Measurements from ENCODE around the gene AGBL2.
A peak's percentile ranks its signal among the peaks of the same experiment; 100 is the strongest.
"Not testable (repeated sequence)": the region's sequence is repeated elsewhere in the genome, so short reads cannot be mapped to it uniquely, and the experiment has no call there.

The AGBL2 gene, protein sequence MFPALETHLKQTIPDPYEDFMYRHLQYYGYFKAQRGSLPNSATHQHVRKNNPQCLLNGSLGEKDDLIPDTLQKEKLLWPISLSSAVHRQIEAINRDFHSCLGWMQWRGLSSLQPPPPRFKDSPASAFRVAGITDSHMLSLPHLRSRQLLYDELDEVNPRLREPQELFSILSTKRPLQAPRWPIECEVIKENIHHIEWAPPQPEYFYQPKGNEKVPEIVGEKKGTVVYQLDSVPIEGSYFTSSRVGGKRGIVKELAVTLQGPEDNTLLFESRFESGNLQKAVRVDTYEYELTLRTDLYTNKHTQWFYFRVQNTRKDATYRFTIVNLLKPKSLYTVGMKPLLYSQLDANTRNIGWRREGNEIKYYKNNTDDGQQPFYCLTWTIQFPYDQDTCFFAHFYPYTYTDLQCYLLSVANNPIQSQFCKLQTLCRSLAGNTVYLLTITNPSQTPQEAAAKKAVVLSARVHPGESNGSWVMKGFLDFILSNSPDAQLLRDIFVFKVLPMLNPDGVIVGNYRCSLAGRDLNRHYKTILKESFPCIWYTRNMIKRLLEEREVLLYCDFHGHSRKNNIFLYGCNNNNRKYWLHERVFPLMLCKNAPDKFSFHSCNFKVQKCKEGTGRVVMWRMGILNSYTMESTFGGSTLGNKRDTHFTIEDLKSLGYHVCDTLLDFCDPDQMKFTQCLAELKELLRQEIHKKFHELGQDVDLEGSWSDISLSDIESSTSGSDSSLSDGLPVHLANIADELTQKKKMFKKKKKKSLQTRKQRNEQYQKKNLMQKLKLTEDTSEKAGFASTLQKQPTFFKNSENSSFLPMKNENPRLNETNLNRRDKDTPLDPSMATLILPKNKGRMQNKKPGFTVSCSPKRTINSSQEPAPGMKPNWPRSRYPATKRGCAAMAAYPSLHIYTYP

DNA sequence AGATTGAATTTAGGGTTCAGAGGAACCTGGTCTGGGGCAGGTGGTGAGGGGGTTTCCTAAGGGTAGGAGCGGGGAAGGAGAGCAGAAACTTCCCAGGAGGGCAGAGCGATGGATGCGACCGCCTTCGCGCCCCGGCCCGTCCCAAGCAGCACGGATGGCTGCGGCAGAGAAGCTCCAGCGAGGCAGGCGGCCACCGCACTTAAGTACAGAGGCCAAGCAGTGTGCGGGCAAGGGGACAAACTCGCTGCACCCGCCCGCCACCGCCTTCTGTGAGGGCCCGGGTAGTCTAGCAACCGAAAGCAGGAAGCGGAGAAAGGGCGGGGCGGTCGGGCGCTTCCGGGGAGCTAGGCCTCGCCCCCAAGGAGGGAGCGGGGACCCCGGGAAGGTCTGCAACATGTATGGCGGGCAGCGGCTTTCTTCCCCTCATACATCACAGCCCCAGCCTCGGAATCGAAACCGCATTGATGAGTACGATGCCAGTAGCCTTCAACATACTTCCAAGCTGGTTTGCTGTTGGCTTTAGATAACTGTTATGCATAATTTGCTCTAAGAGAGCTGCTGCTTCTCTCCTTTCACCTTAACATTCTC lies at the start of gene AGBL2:
Gene AGBL2, minus strand, starts transcription at position 288 of the 588 bp plus-strand sequence. CDS start 719 bp downstream, outside the sequence.
- DNase-seq (ENCODE audit: low spot score): peak; percentile 52

DNA sequence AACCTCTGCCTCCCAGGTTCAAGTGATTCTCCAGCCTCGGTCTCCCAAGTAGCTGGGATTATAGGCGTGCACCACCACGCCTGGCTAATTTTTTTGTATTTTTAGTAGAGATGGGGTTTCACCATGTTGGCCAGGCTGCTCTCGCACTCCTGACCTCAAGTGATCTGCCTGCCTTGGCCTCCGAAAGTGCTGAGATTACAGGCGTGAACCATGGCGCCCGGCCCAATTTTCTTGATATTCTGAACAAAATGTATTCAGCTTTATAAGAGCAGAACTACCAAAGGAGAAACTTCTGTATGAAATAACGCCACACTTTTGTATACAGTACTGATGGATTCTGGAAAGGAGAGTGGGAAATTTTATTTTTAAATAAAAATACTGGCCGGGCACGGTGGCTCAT lies 44.1 kb upstream of the AGBL2 start:
- DNase-seq (ENCODE audit: low spot score): not testable (repeated sequence)

DNA sequence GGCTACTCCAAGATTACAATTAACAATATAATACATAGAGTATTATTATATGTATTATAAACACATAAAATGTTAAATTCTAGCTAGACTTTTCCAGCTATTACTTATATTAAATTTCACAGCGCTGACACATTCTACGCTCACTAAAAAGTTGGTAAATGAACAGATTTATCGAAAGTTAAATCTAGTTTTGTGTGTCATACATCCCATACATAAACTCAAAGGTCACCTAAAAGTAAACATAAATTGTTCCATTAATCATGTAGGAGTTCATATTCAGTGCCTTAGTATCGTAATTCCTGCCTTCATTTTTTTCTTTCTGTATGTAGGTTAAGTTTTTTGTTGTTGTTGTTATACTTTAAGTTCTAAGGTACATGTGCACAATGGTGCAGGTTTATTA lies 41.0 kb upstream of the AGBL2 start:
- no peak for DNase-seq (ENCODE audit: low spot score)

DNA sequence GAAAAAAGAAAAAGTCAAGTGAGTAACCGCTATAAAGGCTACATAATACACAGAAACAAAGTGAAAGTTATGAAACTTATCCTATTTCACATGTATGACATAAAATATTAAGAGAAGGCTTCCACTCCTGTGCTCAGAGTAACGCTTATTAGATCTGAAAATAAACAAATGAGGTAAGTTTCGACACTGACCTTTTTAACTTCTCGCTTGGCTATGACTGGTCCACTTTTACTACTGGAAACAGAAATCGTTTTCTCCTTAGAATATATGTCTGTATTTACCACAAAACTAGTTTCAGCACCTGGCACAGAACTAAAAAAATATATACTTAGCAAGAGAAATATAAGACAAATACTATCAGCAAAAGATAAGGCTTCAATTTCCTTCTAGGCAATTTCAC lies 35.6 kb upstream of the AGBL2 start:
- DNase-seq (ENCODE audit: low spot score): no peak

DNA sequence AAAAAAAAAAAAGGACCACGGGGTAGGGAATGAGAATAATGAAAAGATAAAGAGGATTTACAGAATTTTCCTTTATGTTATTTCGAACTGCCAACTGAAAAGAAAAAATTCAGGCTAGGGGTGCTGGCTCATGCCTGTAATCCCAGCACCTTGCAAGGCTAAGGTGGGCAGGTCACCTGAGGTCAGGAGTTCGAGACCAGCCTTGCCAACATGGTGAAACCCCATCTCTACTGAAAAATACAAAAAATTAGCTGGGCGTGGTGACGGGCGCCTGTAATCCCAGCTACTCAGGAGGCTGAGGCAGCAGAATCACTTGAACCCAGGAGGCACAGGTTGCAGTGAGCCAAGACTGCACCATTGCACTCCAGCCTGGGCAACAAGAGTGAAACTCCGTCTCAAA lies 27.3 kb upstream of the AGBL2 start:
- not testable (repeated sequence) for DNase-seq (ENCODE audit: low spot score)

DNA sequence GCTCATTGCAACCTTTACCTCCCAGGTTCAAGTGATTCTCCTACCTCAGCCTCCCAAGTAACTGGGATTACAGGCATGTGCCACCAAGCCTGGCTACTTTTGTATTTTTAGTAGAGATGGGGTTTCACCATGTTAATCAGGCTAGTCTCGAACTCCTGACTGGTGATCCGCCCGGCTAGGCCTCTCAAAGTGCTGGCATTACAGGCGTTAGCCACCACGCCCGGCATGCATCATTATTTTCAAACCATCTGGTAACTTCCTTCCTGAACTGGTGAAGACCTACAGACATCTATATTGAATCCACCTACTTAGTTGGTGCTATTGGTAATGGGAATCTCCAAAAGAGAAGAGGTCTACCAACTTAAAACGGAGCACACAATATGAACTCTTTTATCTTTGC lies 22.6 kb upstream of the AGBL2 start:
- not testable (repeated sequence) for DNase-seq (ENCODE audit: low spot score)

DNA sequence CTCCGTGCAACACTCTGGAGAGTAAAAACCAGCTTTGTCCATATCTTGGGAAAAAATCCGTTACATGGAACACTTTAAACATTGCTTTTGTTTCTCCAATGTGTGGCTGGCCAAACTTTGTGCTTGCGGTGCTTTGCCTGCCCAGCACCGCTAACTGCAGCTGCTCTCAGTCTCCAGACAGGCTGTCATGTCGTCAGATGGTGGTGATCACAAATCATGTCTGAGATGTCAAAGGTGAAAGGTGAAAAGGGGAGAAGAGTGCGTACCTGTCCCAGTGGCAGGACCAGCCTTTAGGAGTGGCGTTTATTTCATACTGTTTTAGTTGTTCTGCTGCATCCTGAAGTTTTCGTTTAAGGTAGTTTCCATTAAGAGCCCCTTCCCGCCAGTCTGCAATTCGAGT lies 17.1 kb upstream of the AGBL2 start:
- DNase-seq (ENCODE audit: low spot score): no peak

DNA sequence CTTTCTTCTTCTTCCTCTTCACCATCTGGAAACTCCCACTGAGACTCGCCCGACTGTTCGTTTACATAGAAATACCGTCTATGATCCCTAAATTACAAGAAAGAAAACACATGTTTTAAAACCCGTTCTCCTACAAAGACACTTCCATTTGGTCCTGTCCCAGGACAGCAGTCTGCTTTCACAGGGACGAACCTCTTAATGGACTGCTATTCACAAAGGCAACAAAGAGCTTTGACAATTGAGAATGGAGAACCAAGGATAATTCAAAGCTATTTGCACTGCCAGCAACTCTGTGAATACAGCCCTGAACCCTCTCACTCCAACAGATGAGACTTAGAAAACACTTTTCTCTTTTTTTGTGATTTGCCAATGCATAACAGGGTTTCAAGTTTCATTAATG lies 16.3 kb upstream of the AGBL2 start:
- no peak for DNase-seq (ENCODE audit: low spot score)

DNA sequence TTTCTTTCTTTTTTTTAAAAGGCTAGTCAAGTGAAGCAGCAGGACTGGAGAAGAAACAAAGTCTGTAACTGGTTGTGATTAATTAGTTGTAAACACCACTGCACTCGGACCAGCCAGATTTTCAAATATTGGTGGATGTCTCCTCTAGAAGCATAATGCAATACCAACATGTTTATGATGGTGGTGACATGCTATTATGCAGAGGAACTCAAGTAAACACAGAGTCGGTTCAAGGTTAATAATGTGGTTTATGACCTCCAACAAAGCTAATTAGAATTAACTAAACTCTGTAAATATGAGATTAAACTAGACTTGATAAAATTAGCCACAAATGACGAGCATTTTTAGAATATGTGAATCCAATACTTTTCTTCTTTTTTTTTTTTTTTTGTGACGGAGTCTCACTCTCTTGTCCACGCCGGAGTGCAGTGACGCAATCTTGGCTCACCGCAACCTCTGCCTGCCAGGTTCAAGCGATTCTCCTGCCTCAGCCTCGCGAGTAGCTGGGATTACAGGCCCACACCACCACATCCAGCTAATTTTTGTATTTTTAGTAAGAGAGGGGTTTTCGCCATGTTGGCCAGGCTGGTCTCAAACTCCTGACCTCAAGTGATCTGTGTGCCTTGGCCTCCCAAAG lies 11.8 kb upstream of the AGBL2 start:
- no peak for DNase-seq (ENCODE audit: low spot score)

DNA sequence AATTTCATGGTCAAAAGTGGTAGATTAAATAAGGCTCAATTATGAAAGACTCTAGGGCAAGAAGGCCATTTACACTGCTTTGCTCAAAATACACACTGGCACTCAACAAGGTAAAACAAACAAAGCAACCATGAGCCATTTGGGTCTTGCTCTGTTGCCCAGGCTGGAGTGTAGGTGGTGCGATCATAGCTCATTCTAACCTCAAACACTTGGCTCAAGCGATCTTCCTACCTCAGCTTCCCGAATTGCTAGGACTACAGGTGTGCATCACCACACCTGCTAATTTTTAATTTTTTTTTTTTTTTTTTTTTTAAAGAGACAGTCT lies 10.9 kb upstream of the AGBL2 start:
- DNase-seq (ENCODE audit: low spot score): no peak

DNA sequence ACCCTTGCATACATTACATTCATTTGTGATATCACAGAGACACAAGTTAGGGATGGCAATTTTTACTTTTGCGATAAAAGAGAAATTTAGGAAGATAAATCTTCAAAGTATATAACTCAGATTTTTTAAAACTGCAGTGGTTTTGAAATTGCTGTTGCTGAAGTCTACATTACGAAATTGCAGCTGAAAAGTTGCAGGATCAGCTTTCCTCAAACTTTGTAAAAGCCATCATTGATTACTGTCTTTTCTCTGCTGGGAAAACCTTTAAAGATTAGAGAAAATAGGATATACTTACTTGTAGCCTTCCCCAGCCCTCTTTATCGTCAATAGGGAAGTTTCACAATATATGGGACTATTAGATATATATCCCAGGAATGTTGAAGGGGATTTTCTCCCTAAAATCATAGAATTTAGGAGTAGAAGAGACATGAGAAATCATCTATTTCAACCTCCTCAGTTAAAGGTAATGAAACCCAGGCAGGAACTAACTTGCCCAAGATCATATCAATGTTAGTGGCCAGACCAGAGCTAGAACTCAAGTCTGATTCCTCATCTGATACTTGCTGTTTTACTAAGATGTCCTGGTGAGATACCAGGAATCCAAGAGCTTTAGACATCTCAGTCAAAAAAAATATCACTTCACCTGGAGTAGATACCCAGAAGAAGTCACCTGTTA lies 10.4 kb upstream of the AGBL2 start:
- DNase-seq (ENCODE audit: low spot score): no peak

DNA sequence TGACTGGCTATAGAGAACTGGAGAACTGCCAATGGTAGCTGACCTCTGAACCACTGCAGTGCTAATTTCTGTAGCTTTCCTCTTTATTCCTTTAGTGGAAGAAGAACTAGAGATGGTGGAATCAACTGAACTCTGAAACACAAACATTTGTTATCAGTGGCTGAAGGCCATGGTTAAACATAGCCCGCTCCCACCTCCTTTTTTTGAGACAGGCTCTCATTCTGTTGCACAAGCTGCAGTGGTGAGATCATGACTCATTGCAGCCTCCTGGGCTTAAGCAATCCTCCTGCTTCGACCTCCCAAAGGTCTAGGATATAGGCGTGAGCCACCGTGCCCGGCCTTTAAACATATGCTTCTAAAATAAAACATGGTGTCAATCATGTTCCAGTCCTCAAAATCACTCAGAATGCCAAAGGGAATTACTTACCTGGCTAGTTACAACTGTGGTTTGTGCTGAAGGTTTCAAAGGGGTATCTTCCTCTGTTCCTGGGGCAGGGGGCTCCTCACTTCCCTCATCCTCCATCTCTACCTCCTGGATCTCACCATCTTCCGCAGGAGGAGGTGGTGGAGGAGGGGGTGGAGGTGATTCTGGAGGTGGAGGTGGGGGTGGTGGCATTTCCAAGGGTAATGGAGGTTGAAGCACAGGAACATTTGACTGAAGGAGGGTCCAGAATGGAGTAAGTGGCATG lies 9.0 kb upstream of the AGBL2 start:
- DNase-seq (ENCODE audit: low spot score): no peak

DNA sequence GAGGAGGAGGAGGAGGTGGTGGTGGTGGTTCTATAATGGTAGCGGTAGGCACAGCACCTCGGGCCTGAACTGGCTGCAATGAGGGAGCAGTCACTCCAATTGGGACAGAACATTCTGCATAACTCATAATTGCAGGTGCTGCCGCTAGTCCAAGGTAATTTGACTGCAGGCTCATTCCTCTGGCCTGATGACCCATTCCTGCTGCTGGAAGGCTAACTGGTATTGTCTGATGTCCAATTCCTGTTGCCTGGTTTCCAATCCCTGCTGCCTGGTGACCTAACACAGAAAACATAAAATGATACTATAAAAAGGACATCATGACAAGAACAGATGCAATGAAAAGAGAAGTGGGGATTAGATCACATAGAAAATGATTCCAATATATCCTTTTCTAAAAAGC lies 7.9 kb upstream of the AGBL2 start:
- no peak for DNase-seq (ENCODE audit: low spot score)

DNA sequence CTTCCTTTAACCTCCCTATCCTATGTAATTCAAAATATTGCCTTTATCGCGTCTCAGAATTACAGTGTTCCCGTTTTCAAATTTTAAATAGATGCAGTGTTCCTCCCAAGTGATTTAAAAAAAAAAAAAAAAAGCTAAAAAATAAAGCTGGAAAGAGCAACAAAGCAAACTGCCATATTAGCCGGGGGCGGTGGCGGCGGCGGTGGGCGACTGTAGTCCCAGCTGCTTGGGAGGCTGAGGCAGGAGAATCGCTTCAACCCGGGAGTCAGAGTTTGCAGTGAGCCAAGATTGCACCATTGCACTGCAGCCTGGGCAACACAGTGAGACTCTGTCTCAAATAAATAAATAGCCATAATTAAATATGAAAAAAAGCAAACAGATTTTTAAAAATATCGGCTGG lies 5.5 kb upstream of the AGBL2 start:
- DNase-seq (ENCODE audit: low spot score): no peak

DNA sequence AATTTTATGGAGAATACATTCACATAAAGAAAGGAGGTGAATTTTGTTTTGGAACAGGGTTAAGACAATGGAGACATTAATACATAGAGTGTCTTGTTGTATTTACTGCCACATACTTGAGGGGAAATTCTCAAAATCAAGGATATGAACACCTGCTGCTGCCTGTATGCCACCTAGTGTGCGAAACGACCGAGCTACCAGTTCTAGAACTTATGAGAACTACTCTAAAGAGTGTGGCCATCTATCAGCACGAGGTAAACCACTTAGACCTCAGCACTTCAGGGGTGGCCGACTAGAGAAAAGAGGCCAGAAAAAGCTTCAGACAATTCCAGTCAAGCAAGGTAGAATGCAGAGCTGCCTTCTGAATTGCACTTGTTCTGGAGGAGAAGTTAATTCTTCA lies 1.5 kb upstream of the AGBL2 start:
- DNase-seq (ENCODE audit: low spot score): no peak

DNA sequence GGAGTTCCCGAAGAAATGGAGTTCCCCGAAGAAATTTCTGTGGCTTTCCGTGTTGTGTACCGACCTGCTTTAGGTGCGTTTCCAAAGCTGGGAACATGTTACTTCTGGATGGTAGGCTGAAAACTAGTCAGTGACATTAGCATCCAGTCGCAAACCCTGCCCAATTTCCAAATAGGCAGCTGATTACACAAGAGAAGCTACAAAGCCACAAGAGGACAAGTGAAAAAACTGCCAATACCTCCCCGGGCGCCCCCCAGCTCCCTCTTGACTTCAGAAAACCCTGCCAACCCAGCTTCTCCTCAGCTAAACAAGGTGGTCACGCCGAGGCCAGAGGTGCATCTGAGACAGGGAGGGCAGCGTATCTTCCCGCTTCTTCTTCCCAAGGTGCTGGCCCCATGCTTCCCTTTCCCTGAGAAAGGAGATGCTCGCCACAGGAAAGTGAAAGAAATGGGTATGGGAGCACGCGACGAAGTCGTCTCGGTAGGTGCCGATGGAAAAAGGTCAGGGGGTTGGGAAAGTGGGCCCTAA lies 551 bp downstream of the AGBL2 start:
- no peak for DNase-seq (ENCODE audit: low spot score)

DNA sequence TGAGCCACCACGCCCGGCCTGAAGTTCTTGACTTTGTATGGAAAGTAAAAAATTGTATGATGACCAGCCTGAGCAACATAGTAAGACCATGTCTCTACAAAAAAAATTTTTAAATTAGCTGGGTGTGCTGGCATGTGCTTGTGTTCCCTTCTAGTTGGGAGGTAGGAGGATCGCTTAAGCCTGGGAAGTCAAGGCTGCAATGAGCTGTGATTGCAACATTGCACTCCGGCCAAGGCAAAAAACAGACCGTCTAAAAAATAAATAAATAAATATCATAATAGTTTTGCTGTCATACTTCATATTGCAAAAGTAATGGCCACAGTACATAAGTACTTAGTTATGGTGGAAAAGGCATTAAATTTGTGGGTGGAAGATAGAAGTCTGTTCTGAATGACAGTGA lies 3.4 kb downstream of the AGBL2 start:
- DNase-seq (ENCODE audit: low spot score): no peak

DNA sequence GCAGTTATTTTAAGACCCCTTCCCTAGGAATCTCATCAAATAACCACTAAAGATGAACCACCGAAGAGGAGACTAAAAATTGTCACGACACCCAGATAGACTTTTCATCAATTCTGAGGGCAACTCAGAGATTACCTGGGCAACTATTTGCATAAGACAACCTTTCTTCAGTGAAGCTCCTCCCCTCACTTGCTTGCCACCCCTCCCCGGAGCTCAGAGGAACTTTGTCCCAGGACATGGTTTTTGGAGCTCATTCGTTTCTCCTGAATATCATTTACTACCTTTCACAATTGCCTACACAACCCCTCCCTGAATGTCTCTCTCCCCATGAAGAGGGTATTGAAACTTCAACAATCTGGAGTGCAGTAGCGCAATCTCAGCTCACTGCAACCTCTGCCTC lies 3.9 kb downstream of the AGBL2 start:
- no peak for DNase-seq (ENCODE audit: low spot score)

DNA sequence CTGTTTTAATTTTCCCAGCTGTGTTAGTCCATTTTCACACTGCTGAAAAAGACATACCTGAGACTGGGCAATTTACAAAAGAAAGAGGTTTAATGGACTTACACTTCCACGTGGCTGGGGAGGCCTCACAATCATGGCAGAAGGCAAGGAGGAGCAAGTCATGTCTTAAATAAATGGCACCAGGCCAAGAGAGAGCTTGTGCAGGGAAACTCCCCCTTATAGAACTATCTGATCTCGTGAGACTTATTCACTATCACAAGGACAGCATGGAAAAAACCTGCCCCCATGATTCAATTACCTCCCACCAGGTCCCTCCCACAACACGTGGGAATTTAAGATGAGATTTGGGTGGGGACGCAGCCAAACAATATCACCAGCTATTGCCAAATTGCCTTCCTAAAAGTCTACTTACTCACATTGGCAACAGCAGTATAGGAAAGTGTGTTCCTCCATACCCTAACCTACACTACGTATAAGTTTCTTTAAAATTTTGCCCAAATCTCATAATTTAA lies 7.8 kb downstream of the AGBL2 start:
- not testable (repeated sequence) for DNase-seq (ENCODE audit: low spot score)

DNA sequence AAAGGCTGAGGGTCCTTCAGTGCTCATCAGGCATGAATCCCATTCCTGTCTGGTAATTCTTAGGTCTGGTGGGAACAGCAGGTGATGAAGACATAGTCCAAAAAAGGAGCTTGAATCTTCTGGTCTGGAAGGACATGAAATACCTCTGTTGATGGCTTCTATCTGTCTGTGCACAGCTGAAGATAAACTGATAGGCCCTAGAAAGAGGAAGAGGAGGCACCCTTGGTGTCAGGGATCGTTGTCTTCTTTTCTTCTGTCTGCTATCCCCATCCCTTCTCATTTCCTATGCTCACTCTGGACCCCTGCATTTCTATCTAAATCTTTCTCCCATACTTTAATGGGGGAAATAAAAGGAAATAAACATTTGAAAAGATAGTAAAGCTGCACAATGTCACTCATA lies 9.4 kb downstream of the AGBL2 start:
- no peak for DNase-seq (ENCODE audit: low spot score)

DNA sequence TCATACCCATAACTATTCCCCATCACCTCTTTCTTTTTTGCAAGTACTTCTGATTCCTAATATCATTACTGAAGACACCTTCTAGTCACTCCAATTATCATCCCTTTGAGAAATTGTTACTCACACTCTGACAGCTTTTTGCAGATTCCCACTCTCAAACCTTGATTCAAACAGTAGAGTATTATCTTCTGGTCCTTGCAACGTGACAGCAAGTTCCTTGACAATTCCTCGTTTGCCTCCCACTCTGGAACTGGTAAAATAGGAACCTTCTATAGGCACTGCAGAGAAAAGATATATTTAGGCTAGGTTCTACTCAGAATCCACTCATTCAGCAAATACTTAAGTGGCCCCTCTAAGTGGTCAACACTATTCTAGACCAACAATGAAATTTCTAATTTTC lies 23.2 kb downstream of the AGBL2 start:
- DNase-seq (ENCODE audit: low spot score): no peak

All from COLO829 (cell line).